LNCaP clone FGC (cell line): Measurements from ENCODE around the gene CYB5R4.

ENCODE experiments used
- DNase-seq: peaks from one replicate; pipeline ENCODE4 v3.0.0-alpha.2; 2011; ENCODE audit warnings: low read depth
- H3K4me3 ChIP-seq: 2 replicates; pipeline ENCODE4 v1.5.1; 2011; ENCODE audit warnings: mild to moderate bottlenecking, low read depth, low read length, control low read depth
- TF ChIP-seq, protein P1 (sequence below): IDR thresholded peaks from 2 replicates; pipeline ENCODE4 v1.5.1; 2012; ENCODE audit warnings: mild to moderate bottlenecking; ENCODE audit not compliant: control insufficient read depth, insufficient read depth; ENCODE audit errors: extremely low read depth

Gene CYB5R4

DNA sequence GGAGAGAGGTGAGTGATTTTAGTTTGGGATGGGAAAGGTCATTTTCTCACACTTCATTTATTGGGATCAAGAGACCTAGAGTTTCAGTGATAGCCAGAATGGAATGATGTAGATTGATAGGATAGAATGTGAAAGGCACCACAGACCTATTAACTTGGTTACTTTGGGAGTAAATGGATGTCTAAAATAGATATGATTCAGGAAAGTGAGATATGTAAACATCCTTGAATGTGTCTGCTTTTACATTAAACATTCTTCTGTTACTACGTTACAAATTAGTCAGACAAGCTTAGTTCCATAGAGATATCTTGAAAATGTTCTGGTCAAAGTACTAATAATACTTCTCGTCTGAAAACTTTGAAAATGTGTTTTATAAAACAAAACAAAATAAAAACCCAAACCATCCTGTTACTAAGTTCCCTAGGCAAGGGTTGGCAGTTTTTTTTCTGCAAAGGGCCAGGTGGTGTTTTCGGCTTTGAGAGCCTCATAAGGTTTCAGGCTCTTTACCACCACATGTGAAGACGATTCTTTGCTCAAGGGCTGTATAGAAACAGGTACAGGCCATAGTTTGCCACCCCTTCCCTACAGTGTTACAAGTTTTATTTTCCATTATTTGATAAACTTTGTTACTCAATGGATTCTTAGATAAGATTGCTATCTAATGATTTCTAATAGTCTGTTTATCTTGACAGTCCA, 3.4 kb downstream of the CYB5R4 start:
- no peak overlapping the region for H3K4me3 ChIP-seq
- TF ChIP-seq, protein P1, sequence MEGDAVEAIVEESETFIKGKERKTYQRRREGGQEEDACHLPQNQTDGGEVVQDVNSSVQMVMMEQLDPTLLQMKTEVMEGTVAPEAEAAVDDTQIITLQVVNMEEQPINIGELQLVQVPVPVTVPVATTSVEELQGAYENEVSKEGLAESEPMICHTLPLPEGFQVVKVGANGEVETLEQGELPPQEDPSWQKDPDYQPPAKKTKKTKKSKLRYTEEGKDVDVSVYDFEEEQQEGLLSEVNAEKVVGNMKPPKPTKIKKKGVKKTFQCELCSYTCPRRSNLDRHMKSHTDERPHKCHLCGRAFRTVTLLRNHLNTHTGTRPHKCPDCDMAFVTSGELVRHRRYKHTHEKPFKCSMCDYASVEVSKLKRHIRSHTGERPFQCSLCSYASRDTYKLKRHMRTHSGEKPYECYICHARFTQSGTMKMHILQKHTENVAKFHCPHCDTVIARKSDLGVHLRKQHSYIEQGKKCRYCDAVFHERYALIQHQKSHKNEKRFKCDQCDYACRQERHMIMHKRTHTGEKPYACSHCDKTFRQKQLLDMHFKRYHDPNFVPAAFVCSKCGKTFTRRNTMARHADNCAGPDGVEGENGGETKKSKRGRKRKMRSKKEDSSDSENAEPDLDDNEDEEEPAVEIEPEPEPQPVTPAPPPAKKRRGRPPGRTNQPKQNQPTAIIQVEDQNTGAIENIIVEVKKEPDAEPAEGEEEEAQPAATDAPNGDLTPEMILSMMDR = no peak

DNA sequence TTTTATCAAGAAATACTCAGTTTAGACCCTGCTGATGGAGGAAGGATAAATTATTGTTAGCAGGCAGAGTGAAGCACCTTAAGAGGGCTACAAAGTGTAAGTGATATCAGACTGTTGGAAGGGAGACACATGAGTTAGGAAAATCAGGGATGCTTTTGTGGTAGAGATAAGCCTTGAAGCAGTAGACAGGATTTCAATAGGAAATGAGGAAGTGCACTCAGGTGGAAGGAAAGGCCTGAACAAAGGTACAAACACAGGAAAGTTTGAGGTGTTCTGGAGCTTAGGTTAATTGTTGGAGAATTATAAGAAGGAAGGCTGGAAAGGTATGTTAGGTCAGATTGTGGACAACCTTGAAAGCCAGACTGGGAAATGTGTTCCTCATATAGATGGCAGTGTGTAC, 7.6 kb downstream of the CYB5R4 start:
- H3K4me3 ChIP-seq = no peak overlapping the region
- TF ChIP-seq, protein P1 = no peak
- DNase-seq = no peak

More for the DNA sequence above, 3.4 kb downstream of the CYB5R4 start:
- DNase-seq = no peak

GRCh38 chr6:83867527-83868161, 8.2 kb downstream of the CYB5R4 start:
- no peak overlapping the region for H3K4me3 ChIP-seq
- no peak for DNase-seq
- TF ChIP-seq, protein P1 = no peak

DNA sequence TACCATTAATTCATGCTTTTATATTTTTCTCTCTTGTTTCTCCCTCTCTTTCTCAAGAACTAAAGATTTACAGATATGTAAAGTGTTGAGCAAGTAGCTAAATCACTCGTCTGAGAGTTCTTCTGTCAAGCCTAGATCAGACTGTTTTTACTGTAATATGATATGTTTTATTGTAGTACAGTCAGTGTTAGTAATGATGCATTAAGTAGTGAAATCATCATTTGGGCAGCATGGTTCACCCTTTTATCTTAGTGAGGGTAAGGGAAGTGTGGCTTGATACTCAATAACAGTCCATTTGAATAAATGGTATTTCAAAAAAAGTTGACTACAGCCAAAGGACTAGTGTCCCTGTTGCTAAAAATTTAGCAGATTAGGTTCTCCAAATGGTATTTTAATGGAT, 9.2 kb downstream of the CYB5R4 start:
- TF ChIP-seq, protein P1 = no peak
- no peak overlapping the region for H3K4me3 ChIP-seq
- DNase-seq = no peak

GRCh38 chr6:83870649-83871048, 11.2 kb downstream of the CYB5R4 start:
- H3K4me3 ChIP-seq = no peak overlapping the region
- TF ChIP-seq, protein P1 = no peak
- no peak for DNase-seq

GRCh38 chr6:83872386-83873118, 13.1 kb downstream of the CYB5R4 start:
- H3K4me3 ChIP-seq = no peak overlapping the region
- TF ChIP-seq, protein P1 = no peak
- DNase-seq = no peak

- TF ChIP-seq, protein P1 = no peak
- H3K4me3 ChIP-seq = no peak overlapping the region
- DNase-seq = no peak
These were observed 14.4 kb downstream of the CYB5R4 start for GRCh38 chr6:83873869-83874268.
